GM03348 (cell line): Measurements from ENCODE around the gene RAPGEF6.
A peak's percentile ranks its signal among the peaks of the same experiment; 100 is the strongest.
"Not testable (repeated sequence)": the region's sequence is repeated elsewhere in the genome, so short reads cannot be mapped to it uniquely, and the experiment has no call there.

Experiments used
- DNase-seq: peaks from one replicate; pipeline ENCODE4 v3.0.0; 2012; ENCODE audit warnings: low spot score

RAPGEF6 gene

GRCh38 chr5:131426011-131426410 lies 209.0 kb downstream of the RAPGEF6 start:
- DNase-seq: no peak

DNA sequence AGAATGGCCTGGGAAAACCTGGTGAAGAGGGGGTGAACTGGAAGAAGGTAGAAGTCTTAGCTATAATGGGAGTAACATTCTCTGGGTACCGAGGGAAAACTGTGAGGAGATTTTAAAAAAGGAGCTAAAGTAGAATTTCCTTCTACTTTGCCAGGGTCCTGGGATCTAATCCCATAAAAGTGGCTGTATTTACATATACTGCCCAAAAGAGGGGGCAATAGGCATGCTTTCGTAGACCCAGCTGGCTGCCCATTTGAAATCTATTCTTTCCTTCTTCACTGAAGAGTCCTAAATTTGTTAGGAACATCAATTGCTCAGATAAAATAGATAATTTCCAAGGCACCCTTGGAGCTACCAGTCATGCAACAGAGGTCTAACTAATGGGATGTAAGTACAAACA lies 212.0 kb downstream of the RAPGEF6 start:
- peak; percentile 19 for DNase-seq

- no peak for DNase-seq
Observed at GRCh38 chr5:131419877-131420276, 215.2 kb downstream of the RAPGEF6 start.

GRCh38 chr5:131418846-131419245 lies 216.2 kb downstream of the RAPGEF6 start:
- DNase-seq: no peak

DNA sequence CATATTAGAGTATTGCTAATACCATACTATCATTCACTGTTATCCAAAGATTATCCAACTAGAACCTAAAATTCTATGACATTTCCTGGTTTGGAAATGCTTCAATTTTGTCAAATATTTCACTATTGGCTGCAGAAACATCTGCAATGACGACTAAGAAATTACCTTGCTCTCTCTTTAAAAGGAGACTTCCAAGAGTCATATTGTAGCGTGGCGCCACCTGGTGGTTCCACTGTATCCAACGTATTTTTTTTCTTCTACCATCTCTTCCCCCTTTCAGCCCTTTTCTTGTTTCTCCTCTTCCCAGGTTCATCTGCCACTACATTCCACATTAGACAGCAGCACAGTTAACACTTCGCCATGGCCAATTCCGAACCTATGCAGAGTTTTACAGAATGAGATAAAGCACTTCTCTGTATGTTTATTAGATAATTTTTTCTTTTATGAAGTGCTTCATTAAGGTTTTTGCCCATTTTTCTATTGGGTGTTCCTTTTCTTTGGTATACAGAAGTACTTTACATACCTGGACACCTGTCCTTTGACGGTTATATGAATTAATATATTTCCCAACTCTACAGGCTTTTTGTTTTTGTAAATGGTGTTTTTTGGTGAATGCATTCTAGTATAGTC lies 217.7 kb downstream of the RAPGEF6 start:
- DNase-seq: peak; percentile 65

DNA sequence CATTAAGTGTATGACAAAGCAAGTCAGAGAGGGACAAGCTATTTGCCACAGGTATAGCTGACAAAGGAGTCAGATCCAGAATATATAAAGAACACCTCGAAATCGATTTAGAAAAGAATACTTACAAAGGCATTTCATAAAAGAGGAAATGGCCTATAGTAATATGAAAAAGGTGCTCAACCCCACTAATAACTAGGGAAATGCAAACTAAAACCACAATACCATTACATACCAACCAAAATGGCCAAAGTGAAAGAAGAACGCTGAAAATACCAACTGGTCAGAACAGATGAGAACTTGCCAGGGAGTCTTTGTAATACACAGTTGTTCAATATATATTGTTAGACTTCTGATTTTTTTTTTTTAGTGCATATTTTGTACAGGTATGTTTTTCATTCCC lies 218.3 kb downstream of the RAPGEF6 start:
- DNase-seq: no peak

GRCh38 chr5:131413605-131414559 lies 221.1 kb downstream of the RAPGEF6 start:
- no peak for DNase-seq

- no peak for DNase-seq
Observed at GRCh38 chr5:131406975-131407638, 227.9 kb downstream of the RAPGEF6 start.

DNA sequence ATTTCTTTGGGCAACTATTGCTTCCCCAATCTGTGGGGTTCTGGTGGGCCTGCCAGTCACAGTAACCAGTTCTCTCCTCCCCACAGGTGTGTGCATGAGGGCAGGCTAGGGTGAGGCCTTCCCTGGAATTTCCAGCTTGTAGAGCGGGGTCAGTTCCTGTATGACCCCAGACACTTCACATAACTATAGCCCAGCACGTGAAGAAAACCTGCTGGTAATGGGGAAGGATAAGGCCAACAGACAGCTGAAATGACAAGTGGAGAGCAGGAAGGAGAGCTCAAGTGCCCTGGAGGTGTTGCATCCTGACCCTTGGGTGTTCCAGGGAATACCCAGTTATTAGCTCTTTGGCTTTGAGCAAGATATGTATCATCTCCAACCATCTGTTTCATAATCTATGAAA lies 229.0 kb downstream of the RAPGEF6 start:
- no peak for DNase-seq

GRCh38 chr5:131405674-131406073 lies 229.4 kb downstream of the RAPGEF6 start:
- DNase-seq: no peak

DNA sequence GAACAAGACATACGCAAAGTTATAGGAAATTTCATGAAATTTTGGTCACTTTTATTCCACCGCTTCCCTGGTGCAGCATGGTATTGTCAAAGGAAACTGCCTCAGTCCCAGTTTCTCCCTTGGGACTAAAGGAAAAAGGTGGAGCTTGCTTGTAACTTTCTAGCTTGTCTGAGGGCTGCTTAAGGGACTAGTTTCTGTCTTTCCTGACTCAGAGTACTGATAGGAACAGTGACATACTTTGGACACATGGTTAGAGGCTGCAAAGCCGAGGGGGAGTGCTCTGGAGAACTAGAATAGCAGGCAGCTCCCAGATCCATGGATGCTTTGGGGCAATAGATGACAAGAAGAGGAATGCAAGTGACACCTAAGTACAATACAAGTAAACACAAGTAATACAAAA lies 234.4 kb downstream of the RAPGEF6 start:
- DNase-seq: no peak

- not testable (repeated sequence) for DNase-seq
Observed at GRCh38 chr5:131399007-131399406, 236.0 kb downstream of the RAPGEF6 start.

- DNase-seq: no peak
Observed at GRCh38 chr5:131396630-131397273, 238.3 kb downstream of the RAPGEF6 start.

GRCh38 chr5:131396015-131396414 lies 239.0 kb downstream of the RAPGEF6 start:
- no peak for DNase-seq

DNA sequence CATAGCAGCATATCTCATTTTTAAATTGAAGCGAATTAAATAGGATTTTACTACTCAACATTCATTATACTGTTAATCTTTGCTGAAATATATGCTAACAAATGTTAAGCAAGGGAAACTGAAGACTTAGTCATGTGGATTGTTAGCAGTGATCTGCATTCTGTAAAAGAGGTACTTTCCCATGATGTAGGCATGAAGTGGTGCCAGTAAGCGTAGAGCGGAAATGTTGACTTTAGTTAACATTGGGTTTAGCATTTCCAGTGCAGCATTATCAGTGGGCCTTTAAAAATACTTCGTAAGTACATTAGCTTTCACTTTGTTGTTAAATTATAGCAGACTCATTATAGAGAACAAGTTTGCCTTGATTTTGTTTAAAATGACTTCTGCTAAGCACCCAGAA lies 240.9 kb downstream of the RAPGEF6 start:
- DNase-seq: no peak

DNA sequence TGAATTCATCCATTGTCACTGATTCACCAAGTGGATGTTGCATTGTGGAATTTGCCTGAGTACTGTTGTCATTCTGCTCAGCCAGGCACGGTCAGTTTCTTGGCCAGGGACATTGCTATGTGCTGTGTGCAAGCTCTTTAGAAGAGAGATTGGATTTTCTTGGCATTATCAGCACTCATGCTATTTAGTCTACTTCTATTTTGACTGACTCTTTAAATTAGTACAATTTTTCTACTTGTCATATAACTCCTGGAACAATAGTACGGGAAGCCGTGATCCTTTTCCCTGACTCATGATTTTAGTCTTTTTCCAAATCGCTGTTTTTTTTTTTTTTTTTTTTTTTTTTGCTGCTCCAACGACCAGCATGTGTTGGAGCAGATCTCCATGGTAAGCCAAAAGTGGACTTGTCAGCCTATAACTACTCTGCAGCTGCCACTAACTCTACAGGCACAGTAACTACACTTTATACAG lies 241.5 kb downstream of the RAPGEF6 start:
- no peak for DNase-seq

DNA sequence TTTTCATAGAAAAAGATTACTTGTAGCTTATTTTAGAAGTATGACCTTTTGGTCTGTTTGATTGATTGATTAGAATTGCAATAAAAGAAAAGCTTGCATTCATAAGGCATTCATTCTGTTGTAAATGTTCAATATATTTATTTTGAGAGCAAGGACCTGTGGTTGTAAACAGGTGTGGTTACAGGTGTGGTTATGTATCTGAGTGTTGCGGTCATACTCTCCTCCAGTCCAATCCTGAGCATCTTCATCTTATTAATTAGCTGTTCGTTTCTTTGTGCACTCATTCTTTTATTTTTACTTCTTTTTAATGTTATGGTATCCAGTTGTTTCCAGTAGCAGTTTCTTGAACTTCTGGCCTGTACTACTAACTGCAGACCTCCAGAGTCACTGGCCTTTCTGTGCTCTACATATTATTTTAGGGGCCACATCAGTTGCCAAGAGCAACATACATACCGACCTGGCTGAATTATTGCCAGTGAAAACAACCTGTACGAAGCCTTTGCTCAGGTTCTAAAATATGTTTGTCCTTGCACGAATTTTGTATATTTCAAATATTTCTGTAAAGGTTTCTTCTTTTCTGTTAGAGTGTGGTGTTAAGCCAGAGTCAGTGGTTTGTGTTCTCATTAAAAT lies 242.4 kb downstream of the RAPGEF6 start:
- DNase-seq: no peak

- DNase-seq: no peak
Observed at GRCh38 chr5:131389869-131390265, 245.2 kb downstream of the RAPGEF6 start.

DNA sequence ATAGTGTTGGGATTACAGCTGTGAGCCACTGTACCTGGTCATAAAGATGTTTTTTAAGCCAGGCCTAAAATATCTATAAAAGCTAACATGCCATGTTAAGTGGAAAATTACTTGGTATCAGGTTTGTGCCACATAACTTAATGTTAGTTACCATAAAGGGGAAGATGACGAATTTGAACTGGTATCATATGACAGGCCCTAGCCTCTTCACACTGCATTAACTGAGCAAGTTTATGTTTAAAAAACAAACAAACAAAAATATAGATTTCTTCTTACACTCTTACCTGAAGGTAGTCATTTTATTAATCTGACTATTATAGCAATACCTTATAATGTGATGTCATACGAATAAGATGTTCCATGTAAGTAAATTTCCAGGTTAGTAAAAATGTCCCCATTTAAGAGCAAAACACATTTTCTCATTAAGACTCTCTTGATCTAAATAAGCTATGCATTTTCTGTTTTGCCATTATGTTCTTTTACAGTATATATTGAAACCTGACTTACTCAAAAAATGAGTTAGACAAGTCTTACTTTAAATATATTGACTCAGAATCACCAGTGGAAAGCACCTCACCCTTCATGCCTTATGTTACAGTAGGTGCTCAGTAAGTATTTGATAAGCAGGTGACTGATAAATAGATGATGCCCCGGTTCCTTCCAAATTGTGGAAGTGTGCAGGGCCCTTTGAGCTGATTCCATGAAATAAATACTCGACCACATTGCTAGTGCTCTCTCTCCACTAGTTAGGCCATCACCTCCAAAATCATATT lies 245.7 kb downstream of the RAPGEF6 start:
- no peak for DNase-seq

- no peak for DNase-seq
Observed at GRCh38 chr5:131387255-131387654, 247.8 kb downstream of the RAPGEF6 start.

DNA sequence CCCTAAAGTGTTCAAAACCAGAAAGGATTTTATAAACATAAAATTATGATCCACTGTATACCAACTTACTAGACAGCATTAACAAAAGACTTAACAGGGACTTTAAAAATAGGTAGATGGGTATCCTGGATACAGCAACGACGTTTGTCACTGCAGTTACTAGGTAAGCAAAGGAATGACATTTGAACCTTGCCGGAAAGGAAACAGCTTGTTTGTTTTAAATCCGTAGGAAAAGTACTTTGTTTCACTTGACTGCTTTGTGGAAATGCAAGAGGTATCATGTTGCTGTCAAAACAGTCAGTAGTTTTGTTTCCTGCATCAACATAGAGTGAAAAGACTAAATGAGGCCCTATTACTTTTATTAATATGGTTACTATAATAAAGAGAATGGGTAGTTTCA lies 248.2 kb downstream of the RAPGEF6 start:
- no peak for DNase-seq
